Pancreas (tissue), 10 donors: ENCODE data around the gene TAF6L. TPM values are rescaled to one million over a fixed set of nuclear protein-coding genes. Genes with fewer than 3 reads are reported as not detected.

ENCODE experiments used
- ATAC-seq, 4 donors: fragments of 200-7000 bp; cut with Tn5 transposase; one replicate each; pipeline versions ENCODE4 v1.8.0 to v1.9.1; 2020; ENCODE audit warnings: mild to moderate bottlenecking in 4 of 4, moderate library complexity in 4 of 4
- DNase-seq, 6 donors: peaks; one replicate each; pipeline ENCODE4 v3.0.0-alpha.2; 2020
- FAIRE-seq: peaks from 2 replicates; lab custom pipeline; 2012; peaks lifted over from hg19 to GRCh38; lab: Jason Lieb, UNC
- H3K27ac ChIP-seq, 4 donors: fragments of 200-600 bp; sonication (generic); 1 replicate in 3 of 4; 2 replicates in 1 of 4; pipeline versions ENCODE4 v1.5.0 to v1.8.0; 2020
- H3K27me3 ChIP-seq, 4 donors: fragments of 200-600 bp; one replicate each; pipeline ENCODE4 v1.8.0; 2021
- H3K36me3 ChIP-seq, 3 donors: fragments of 200-600 bp; sonication (generic) in 1 of 3; one replicate each; pipeline versions ENCODE4 v1.5.0 to v1.8.0; 2020 to 2021
- H3K4me1 ChIP-seq, 3 donors: fragments of 200-600 bp; one replicate each; pipeline ENCODE4 v1.8.0; 2021
- H3K4me3 ChIP-seq, 4 donors: fragments of 200-600 bp; sonication (generic) in 2 of 4; one replicate each; pipeline versions ENCODE4 v1.5.0 to v1.8.0; 2020 to 2021
- H3K9me3 ChIP-seq, 4 donors: fragments of 200-600 bp; one replicate each; pipeline ENCODE4 v1.8.0; 2021
- WGBS, 2 donors: extraction: QIAGEN DNeasy Blood & Tissue Kit; methylation state at CpG; one replicate each; pipeline ENCODE4 v1.1.7; 2013; 5-methylcytosine and 5-hydroxymethylcytosine counted together
- intact Hi-C, 3 donors: fragments of 100-400 bp; cut with DNase I; formaldehyde crosslinking; loops; one replicate each; pipeline versions ENCODE4 v1.11.1 to v1.14.2; 2022
- polyA plus RNA-seq, 2 donors: library from polyadenylated mRNA; stranded (reverse); fragments of 200-250 nt; gene quantifications; one replicate each; pipeline ENCODE4 v1.2.3, GENCODE V29; 2013
- total RNA-seq, 6 donors: library from RNA; stranded (reverse); fragmentation: NEBNext Ultra II Directional in 4 of 6; extraction: Animal tissue kit (Norgen Biotek cat#: 25700) in 4 of 6; gene quantifications; one replicate each; pipeline versions ENCODE4 v1.2.1 to v1.2.4, GENCODE V29; 2021 to 2023
- TF ChIP-seq, protein P1 (sequence below), 4 donors: fragments of 200-600 bp; sonication (generic) in 3 of 4; IDR thresholded peaks; one replicate each; pipeline versions ENCODE4 v1.5.0 to v1.8.0; 2021; ENCODE audit warnings: antibody characterized with exemption in 4 of 4
- donor health status: healthy with polysubstance abuse.
- donor health status: DM: no; HTN: no; CAD: no; lungs with moderate emphysema.
- donor health status: DM: no; HTN: no; CAD: no.
- donor health status: control.
- donor health status: control.
- donor health status: Bipolar disorder and iron deficiency.
- donor health status: DM: yes; HTN: yes; CAD: no.
- donor health status: DM: no; HTN: no; CAD: no.
- donor health status: DM: no; HTN: no; CAD: no.
- donor health status: DM: yes; HTN: yes; CAD: no.

TAF6L gene
- total and polyA plus RNA-seq, 8 donors, result 9.3 to 53.5 (median 14.5) TPM

GRCh38 chr11:62777389-62777788 lies 6.2 kb downstream of the TAF6L start:
- Histone ChIP-seq H3K27me3 (no peaks in the 10 kb centered on the region), H3K9me3 (no peaks in the 10 kb centered on the region), H3K4me3 (no peak overlapping the region), H3K27ac (no peak overlapping the region), H3K4me1 (no peaks in the 10 kb centered on the region), H3K36me3 (peaks cover 0 to 15% (median 12%) of the 10 kb centered on the region in 3 donors)
- ATAC-seq, result no peak
- no peak for DNase-seq
- intact Hi-C loops, result no loop called here
- WGBS, 2 donors, result 90 to 97% methylated on average over 2 of the region's 2 CpGs
- TF ChIP-seq, protein P1, sequence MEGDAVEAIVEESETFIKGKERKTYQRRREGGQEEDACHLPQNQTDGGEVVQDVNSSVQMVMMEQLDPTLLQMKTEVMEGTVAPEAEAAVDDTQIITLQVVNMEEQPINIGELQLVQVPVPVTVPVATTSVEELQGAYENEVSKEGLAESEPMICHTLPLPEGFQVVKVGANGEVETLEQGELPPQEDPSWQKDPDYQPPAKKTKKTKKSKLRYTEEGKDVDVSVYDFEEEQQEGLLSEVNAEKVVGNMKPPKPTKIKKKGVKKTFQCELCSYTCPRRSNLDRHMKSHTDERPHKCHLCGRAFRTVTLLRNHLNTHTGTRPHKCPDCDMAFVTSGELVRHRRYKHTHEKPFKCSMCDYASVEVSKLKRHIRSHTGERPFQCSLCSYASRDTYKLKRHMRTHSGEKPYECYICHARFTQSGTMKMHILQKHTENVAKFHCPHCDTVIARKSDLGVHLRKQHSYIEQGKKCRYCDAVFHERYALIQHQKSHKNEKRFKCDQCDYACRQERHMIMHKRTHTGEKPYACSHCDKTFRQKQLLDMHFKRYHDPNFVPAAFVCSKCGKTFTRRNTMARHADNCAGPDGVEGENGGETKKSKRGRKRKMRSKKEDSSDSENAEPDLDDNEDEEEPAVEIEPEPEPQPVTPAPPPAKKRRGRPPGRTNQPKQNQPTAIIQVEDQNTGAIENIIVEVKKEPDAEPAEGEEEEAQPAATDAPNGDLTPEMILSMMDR (IDR thresholded peaks at IDR 0.05), result no peak
- FAIRE-seq, result no peak

- H3K4me1 ChIP-seq, result no peaks in the 10 kb centered on the region
- no peaks in the 10 kb centered on the region for H3K27me3 ChIP-seq
- TF ChIP-seq, protein P1 (IDR thresholded peaks at IDR 0.05), result no peak
- FAIRE-seq (no peak), ATAC-seq (no peak), DNase-seq (no peak)
- intact Hi-C loops, result no loop called here
- peaks cover 0 to 15% (median 12%) of the 10 kb centered on the region in 3 donors for H3K36me3 ChIP-seq
- no peak overlapping the region for H3K27ac ChIP-seq
- no peak overlapping the region for H3K4me3 ChIP-seq
- no peaks in the 10 kb centered on the region for H3K9me3 ChIP-seq
- WGBS, 2 donors, result 97 to 100% methylated on average over 3 of the region's 3 CpGs
These were observed 7.2 kb downstream of the TAF6L start for GRCh38 chr11:62778441-62778840.

GRCh38 chr11:62782753-62783152 lies 11.6 kb downstream of the TAF6L start:
- H3K27ac ChIP-seq, result no peak overlapping the region
- DNase-seq (no peak), FAIRE-seq (no peak), ATAC-seq (no peak)
- TF ChIP-seq, protein P1 (IDR thresholded peaks at IDR 0.05), result no peak
- H3K9me3 ChIP-seq, result no peaks in the 10 kb centered on the region
- intact Hi-C loops, result loop anchor here in 1 of 3 donors (10.0 kb wide), 1 partner anchor 82 kb away; no protein-coding TSS in a partner anchor
- no peaks in the 10 kb centered on the region for H3K27me3 ChIP-seq
- H3K4me3 ChIP-seq, result no peak overlapping the region
- peaks cover 4 to 6% (median 6%) of the 10 kb centered on the region in 3 donors for H3K4me1 ChIP-seq
- H3K36me3 ChIP-seq, result peaks cover 0 to 7% (median 0%) of the 10 kb centered on the region in 3 donors
- WGBS, 2 donors, result 91% methylated on average over 7 of the region's 7 CpGs

- Histone ChIP-seq H3K4me1 (peaks cover 4 to 22% (median 22%) of the 10 kb centered on the region in 3 donors), H3K9me3 (no peaks in the 10 kb centered on the region), H3K27me3 (no peaks in the 10 kb centered on the region), H3K4me3 (peak overlapping the region; percentile 77 to 86 (median 84)), H3K36me3 (peaks cover 0 to 3% (median 0%) of the 10 kb centered on the region in 3 donors), H3K27ac (peak overlapping the region; percentile 94 to 96 (median 95))
- 1% methylated on average over 42 to 51 of the region's 51 CpGs for WGBS, 2 donors
- intact Hi-C loops, result loop anchor here in 2 of 3 donors (5.0 to 10.0 kb wide), 2 partner anchors 76 to 78 kb away; no protein-coding TSS in a partner anchor
- TF ChIP-seq, protein P1 (IDR thresholded peaks at IDR 0.05), result peak; percentile 92 to 97 (median 94)
- FAIRE-seq (no peak), DNase-seq (peak; percentile 81 to 94 (median 88)), ATAC-seq (peak; percentile 72 to 83 (median 80))
These were observed 15.3 kb downstream of the TAF6L start for GRCh38 chr11:62786318-62787004.
